Ishikawa (cell line): Measurements from ENCODE around the gene LMTK2.

Experiments used
- CEBPB ChIP-seq: IDR thresholded peaks from 2 replicates; pipeline ENCODE4 v1.6.1; 2012
- EP300 ChIP-seq: IDR thresholded peaks from 2 replicates; pipeline ENCODE4 v1.6.1; 2012; ENCODE audit warnings: borderline replicate concordance
- MAX ChIP-seq: IDR thresholded peaks from 2 replicates; pipeline ENCODE4 v1.6.1; 2012
- NFIC ChIP-seq: IDR thresholded peaks from 2 replicates; pipeline ENCODE4 v1.6.1; 2012
- RAD21 ChIP-seq: IDR thresholded peaks from 2 replicates; pipeline ENCODE4 v1.6.1; 2012; ENCODE audit warnings: low read depth
- REST ChIP-seq: IDR thresholded peaks from 2 replicates; pipeline ENCODE4 v1.6.1; 2012; ENCODE audit warnings: low read depth, mild to moderate bottlenecking
- TAF1 ChIP-seq: IDR thresholded peaks from 2 replicates; pipeline ENCODE4 v1.6.1; 2012; ENCODE audit warnings: low read depth, mild to moderate bottlenecking
- TCF12 ChIP-seq: IDR thresholded peaks from 2 replicates; pipeline ENCODE4 v1.6.1; 2012; ENCODE audit warnings: low read depth
- YY1 ChIP-seq: IDR thresholded peaks from 2 replicates; pipeline ENCODE4 v1.6.1; 2012; ENCODE audit warnings: low read depth
- ZBTB7A ChIP-seq: IDR thresholded peaks from 2 replicates; pipeline ENCODE4 v1.6.1; 2012; ENCODE audit warnings: low read depth

GRCh38 chr7:98091061-98091460, 15.6 kb upstream of the LMTK2 start:
- no peak for TF ChIP-seq CEBPB
- TF ChIP-seq EP300 = no peak
- no peak for TF ChIP-seq MAX
- no peak for TF ChIP-seq NFIC
- TF ChIP-seq YY1 = no peak
- no peak for TF ChIP-seq TCF12
- TF ChIP-seq ZBTB7A = no peak
- no peak for TF ChIP-seq TAF1
- TF ChIP-seq REST = no peak
- TF ChIP-seq RAD21 = no peak
